Smooth muscle cell (in vitro differentiated cells): Measurements from ENCODE around the gene YAF2. TPM values are rescaled to one million over a fixed set of nuclear protein-coding genes. Genes with fewer than 3 reads are reported as not detected.

Experiments
- DNase-seq: peaks from one replicate; lab custom pipeline; 2025; ENCODE audit not compliant: unreplicated experiment; lab: John Stamatoyannopoulos, UW
- H2AFZ ChIP-seq: fragments of 200-600 bp; sonication (generic); 2 replicates; pipeline ENCODE4 v1.6.0; 2016; ENCODE audit warnings: antibody characterized with exemption, low read depth, mild to moderate bottlenecking
- H3F3A ChIP-seq: fragments of 200-600 bp; sonication (generic); 2 replicates; pipeline ENCODE4 v1.6.0; 2017; ENCODE audit warnings: antibody characterized with exemption, low read depth
- H3K27ac ChIP-seq: fragments of 200-600 bp; sonication (generic); 2 replicates; pipeline ENCODE4 v1.5.1; 2016; ENCODE audit warnings: low read depth, mild to moderate bottlenecking
- H3K27me3 ChIP-seq: fragments of 200-600 bp; sonication (generic); 2 replicates; pipeline ENCODE4 v1.6.1; 2016; ENCODE audit warnings: low read depth, mild to moderate bottlenecking
- H3K36me3 ChIP-seq: fragments of 200-600 bp; sonication (generic); 2 replicates; pipeline ENCODE4 v1.5.1; 2016; ENCODE audit warnings: low read depth
- H3K4me1 ChIP-seq: fragments of 200-600 bp; sonication (generic); 2 replicates; pipeline ENCODE4 v1.5.1; 2016; ENCODE audit warnings: low read depth
- H3K4me2 ChIP-seq: fragments of 200-600 bp; sonication (generic); 2 replicates; pipeline ENCODE4 v1.6.0; 2016; ENCODE audit warnings: mild to moderate bottlenecking
- H3K4me3 ChIP-seq: fragments of 200-600 bp; sonication (generic); 2 replicates; pipeline ENCODE4 v1.5.1; 2016; ENCODE audit warnings: mild to moderate bottlenecking
- H3K79me2 ChIP-seq: fragments of 200-600 bp; sonication (generic); 2 replicates; pipeline ENCODE4 v1.6.0; 2016; ENCODE audit warnings: low read depth, mild to moderate bottlenecking
- H3K9ac ChIP-seq: fragments of 200-600 bp; sonication (generic); 2 replicates; pipeline ENCODE4 v1.6.0; 2016; ENCODE audit warnings: low read depth
- H3K9me3 ChIP-seq: fragments of 200-600 bp; sonication (generic); replicated peaks from 2 replicates; pipeline ENCODE4 v1.5.1; 2016; ENCODE audit warnings: low read depth
- H4K20me1 ChIP-seq: fragments of 200-600 bp; sonication (generic); 2 replicates; pipeline ENCODE4 v1.6.0; 2016; ENCODE audit warnings: low read depth
- CTCF ChIP-seq: fragments of 200-600 bp; sonication (generic); IDR thresholded peaks from 2 replicates; pipeline ENCODE4 v1.5.1; 2017; ENCODE audit warnings: borderline replicate concordance, mild to moderate bottlenecking, antibody characterized with exemption; ENCODE audit not compliant: insufficient read depth, poor library complexity, severe bottlenecking
- WGBS: methylation state at CpG from one replicate; pipeline ENCODE4 v1.1.7; 2016; ENCODE audit warnings: low lambda C conversion rate; 5-methylcytosine and 5-hydroxymethylcytosine counted together
- polyA plus RNA-seq: library from polyadenylated mRNA; unstranded; fragments of >200 nt; fragmentation: Nextera tagmentation; extraction: Ambion mirVana; gene quantifications from 2 replicates; pipeline ENCODE4 v1.2.1, GENCODE V29; 2016
- total RNA-seq: library from RNA; depleted of rRNA; stranded (reverse); fragments of >200 nt; gene quantifications from 2 replicates; pipeline ENCODE4 v1.2.3, GENCODE V29; 2014

The YAF2 gene
- 25.0 and 29.7 TPM in 2 replicates for total RNA-seq
- 21.1 and 24.0 TPM in 2 replicates for polyA plus RNA-seq

GRCh38 chr12:42238240-42239140, at the start of gene YAF2:
TSS of gene YAF2 (minus strand) at chr12:42238248. CDS start at chr12:42238180, 68 bp downstream.
- Histone ChIP-seq H4K20me1 (peaks cover 30% of the 10 kb centered on the region), H3K36me3 (no peaks in the 10 kb centered on the region), H2AFZ (peak within 1 kb of the TSS; percentile 100), H3K4me1 (peaks cover 15% of the 10 kb centered on the region), H3K79me2 (peaks cover 37% of the 10 kb centered on the region), H3F3A (no peaks in the 10 kb centered on the region), H3K27me3 (no peaks in the 10 kb centered on the region), H3K9ac (peak within 1 kb of the TSS; percentile 86), H3K4me3 (peak within 1 kb of the TSS; percentile 91), H3K4me2 (peak within 1 kb of the TSS; percentile 93), H3K27ac (peak within 1 kb of the TSS; percentile 73), H3K9me3 (no peaks in the 10 kb centered on the region)
- WGBS = 4% methylated on average over 42 of the region's 69 CpGs
- no peak for TF ChIP-seq CTCF
- peak; percentile 58 for DNase-seq

- 92% methylated on average over 20 of the region's 26 CpGs for WGBS
- Histone ChIP-seq H3K4me3 (no peak overlapping the region), H3K9ac (no peak overlapping the region), H3K27ac (no peak overlapping the region), H3K79me2 (no peaks in the 10 kb centered on the region), H3F3A (no peaks in the 10 kb centered on the region), H3K27me3 (peaks cover 14% of the 10 kb centered on the region), H4K20me1 (no peaks in the 10 kb centered on the region), H3K36me3 (no peaks in the 10 kb centered on the region), H2AFZ (no peak overlapping the region), H3K9me3 (no peaks in the 10 kb centered on the region), H3K4me1 (no peaks in the 10 kb centered on the region), H3K4me2 (no peak overlapping the region)
- TF ChIP-seq CTCF = no peak
- DNase-seq = no peak
These were observed 48.7 kb upstream of the YAF2 start for GRCh38 chr12:42286741-42287140.

GRCh38 chr12:42285431-42285830, 47.4 kb upstream of the YAF2 start:
- TF ChIP-seq CTCF = no peak

More at GRCh38 chr12:42285431-42285830, 47.4 kb upstream of the YAF2 start:
- Histone ChIP-seq H3K4me3 (no peak overlapping the region), H3K4me1 (no peaks in the 10 kb centered on the region), H3K9me3 (no peaks in the 10 kb centered on the region), H2AFZ (no peak overlapping the region), H3K36me3 (no peaks in the 10 kb centered on the region), H3F3A (no peaks in the 10 kb centered on the region), H3K4me2 (no peak overlapping the region), H3K79me2 (no peaks in the 10 kb centered on the region), H3K27me3 (peaks cover 19% of the 10 kb centered on the region), H3K9ac (no peak overlapping the region), H4K20me1 (no peaks in the 10 kb centered on the region), H3K27ac (no peak overlapping the region)
- DNase-seq = no peak
- WGBS = 92% methylated on average over 2 of the region's 2 CpGs
